Frontal cortex (tissue), 4 donors: Measurements from ENCODE around the gene CIZ1. TPM values are rescaled to one million over a fixed set of nuclear protein-coding genes. Genes with fewer than 3 reads are reported as not detected.
"Not testable (repeated sequence)": the region's sequence is repeated elsewhere in the genome, so short reads cannot be mapped to it uniquely, and the experiment has no call there.

ENCODE experiments used
- DNase-seq, 2 donors: peaks; one replicate each; pipeline ENCODE4 v3.0.0; 2012; ENCODE audit warnings: low spot score in 2 of 2
- FAIRE-seq: peaks from 2 replicates; lab custom pipeline; 2012; peaks lifted over from hg19 to GRCh38; lab: Jason Lieb, UNC
- total RNA-seq: library from RNA; depleted of rRNA; stranded (reverse); fragments of >200 nt; gene quantifications from one replicate; pipeline ENCODE4 v1.2.3, GENCODE V29; 2014
- donor health status: control.
- donor health status: control.
- donor health status: control.

Gene CIZ1, protein sequence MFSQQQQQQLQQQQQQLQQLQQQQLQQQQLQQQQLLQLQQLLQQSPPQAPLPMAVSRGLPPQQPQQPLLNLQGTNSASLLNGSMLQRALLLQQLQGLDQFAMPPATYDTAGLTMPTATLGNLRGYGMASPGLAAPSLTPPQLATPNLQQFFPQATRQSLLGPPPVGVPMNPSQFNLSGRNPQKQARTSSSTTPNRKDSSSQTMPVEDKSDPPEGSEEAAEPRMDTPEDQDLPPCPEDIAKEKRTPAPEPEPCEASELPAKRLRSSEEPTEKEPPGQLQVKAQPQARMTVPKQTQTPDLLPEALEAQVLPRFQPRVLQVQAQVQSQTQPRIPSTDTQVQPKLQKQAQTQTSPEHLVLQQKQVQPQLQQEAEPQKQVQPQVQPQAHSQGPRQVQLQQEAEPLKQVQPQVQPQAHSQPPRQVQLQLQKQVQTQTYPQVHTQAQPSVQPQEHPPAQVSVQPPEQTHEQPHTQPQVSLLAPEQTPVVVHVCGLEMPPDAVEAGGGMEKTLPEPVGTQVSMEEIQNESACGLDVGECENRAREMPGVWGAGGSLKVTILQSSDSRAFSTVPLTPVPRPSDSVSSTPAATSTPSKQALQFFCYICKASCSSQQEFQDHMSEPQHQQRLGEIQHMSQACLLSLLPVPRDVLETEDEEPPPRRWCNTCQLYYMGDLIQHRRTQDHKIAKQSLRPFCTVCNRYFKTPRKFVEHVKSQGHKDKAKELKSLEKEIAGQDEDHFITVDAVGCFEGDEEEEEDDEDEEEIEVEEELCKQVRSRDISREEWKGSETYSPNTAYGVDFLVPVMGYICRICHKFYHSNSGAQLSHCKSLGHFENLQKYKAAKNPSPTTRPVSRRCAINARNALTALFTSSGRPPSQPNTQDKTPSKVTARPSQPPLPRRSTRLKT
- 15.9 TPM for total RNA-seq

DNA sequence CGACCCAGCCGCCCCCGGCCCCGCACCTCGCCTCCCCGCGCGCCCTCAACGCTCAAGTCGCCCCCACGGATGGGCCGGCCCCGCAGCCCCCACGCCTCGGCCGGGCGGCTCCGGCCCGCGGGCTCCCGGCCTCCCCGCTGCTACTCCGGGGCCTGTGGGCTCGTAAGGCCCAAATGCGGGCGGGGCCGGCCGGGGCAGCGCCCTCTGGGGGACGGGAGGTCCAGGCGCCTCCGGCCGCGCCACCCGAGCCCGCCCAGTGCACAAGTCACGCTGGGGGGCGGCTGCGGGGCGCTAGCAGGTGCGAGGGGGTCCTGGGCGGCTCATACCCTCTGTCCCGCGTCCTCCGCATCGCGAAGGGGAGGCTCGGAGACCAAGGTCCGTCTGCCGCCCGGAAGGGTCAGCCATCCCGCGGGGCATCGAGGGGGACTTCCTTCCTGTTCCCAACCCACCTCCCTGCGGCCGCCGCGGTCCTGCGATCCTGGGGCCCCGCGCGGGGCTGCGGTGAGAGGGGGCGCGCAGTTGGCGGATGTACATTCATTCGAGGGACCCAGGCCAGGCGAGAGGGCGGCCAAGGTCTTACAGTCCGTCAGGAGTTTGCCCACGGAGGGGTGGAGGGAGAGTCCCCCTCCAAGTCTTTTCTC lies at the start of gene CIZ1:
Gene CIZ1, minus strand, starts transcription at position 167 of the 641 bp plus-strand sequence. CDS start 715 bp downstream, outside the sequence.
- FAIRE-seq (no peak), DNase-seq (peak; percentile 89 to 93)

DNA sequence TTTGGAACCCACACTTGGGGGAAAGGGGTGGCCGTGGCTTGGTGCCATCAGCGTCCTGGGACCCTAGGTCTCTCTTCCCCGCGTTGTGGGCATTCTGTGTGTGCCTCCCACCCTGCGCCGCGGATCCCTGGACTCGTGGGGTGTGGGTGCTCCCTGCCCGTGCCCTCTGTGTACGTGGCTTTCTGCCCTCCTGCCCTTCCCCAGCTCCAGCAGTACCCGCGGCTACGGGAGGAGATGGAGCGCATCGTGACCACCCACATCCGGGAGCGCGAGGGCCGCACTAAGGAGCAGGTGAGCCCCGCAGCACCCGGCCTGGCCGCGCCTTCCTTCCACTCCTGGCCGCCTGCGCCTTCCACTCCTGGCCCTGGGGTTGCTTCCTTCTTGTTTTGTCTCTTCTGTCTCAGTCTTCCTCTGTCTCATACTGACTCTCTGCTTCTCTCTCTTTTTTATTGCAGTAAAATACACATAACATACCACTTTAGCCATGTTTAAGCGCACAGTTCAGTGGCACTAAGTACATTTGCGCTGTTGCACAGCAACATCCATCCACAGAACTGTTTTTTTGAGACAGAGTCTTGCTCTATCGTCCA lies 42.5 kb upstream of the CIZ1 start:
- FAIRE-seq (no peak), DNase-seq (no peak)

DNA sequence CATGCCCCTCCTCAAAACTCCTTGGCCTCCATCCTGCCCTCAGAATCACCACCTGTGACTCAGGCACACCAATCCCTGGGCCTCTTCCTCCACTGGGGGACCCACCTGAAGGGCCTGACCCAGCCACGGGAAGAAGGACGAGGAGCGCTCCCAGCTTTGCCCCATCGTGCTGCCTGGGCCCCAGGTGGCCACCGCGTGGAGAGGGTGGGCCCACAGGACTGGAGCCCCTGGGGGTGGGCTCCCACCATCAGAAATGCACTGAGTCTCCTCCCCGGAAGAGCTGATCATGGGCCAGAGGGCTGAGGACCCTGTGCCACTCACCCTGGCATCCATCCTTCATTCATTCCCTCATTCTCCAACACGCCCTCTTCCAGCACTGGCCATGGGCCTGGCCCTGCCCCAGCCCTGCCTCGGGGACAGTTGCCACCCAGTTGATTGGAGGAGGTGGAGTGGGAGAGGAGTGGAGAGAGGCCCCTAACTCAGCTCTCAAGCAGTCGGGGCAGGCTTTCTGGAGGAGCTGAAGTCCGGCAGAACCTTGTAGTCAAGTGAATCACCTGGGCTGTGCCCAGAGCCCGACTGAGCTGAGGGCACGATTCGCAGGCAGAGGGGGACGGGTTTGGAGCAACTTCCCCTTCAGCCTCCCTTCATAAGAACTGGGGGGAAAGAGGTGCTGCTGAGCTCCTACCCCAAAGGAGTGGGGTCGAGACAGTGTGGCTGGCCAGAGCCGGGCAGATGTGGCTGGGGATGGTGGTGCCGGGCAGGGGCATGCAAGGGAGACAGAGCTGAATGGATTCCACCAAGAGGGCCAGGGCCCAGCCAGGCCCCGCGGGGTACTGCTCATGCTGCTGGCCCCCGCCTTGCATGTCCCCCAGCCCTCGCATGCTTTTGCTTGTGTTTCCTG lies 41.4 kb upstream of the CIZ1 start:
- DNase-seq = no peak
- FAIRE-seq = no peak

DNA sequence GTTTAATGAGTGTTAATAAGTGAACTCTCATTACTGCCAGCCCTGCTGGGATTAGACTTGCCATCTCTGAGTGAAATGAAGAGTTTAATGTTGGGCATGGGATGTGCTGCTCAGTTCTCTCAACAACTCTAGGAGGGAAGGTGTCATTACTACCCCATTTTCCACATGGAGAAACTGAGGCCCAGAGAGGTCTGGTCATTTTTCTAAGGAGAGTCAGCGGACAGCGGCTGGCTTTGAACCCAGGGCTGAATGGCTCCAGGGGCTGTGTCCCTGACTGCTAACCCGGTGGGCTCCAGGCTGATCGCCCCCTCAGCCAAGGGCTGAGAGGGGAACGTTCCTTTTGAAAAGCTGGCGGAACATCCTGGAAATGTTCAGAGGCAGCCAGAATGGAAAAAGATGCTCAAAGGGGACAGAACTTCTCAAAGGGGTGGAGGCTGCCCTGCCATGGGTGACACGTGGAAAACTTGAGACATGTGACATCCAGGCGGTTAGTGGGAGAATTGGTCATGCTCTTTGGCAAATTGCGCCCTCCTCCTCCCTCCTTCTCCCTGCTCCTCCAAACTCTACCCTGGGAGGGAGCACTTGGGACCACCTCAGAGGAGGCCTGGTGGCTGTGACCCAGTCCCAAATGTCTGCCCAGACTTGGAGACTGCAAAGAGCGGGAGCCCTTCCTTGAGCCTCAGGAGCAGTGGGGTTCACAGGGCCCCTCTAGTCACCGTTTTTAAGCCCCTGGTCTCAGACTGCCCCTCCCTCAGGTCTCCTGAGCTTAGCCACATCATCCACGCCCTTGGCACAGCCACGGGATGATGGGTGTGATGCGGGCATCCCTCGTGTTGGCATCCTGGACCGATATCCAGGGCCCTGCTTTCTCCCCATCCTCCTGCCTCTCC lies 40.5 kb upstream of the CIZ1 start:
- DNase-seq = no peak
- FAIRE-seq = no peak

DNA sequence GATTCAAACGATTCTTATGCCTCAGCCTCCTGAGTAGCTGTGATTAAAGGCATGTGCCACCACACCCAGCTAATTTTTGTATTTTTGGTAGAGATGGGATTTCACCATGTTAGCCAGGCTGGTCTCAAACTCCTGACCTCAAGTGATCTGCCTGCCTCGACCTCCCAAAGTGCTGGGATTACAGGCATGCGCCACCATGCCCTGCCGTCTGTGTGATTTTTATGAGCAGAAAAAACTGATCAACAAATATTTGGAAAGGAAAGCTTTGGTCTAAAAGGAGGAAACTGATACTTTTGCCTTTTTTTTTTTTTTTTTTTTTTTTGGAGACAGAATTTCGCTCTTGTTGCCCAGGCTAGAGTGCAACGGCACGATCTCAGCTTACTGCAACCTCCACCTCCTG lies 39.5 kb upstream of the CIZ1 start:
- FAIRE-seq, DNase-seq: not testable (repeated sequence)

DNA sequence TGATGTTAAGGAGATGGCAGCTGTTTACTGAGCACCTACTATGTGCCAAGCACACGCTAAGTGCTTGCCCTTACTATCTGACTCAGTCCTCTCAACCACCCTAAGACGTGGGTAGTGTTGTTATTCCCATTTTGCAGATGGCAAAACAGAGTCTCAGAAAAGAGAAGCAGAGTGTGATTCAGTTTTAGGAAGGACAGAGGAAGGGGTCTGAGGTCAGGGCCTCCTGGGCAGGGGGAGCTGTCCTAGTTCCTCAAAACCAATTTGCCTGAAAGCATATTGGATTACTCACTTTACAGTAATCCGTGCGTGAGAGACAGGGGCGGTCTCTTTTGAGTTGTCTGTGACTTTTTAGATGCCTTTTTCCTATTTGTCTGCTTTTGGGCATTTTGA lies 35.0 kb upstream of the CIZ1 start:
- no peak for FAIRE-seq
- no peak for DNase-seq

DNA sequence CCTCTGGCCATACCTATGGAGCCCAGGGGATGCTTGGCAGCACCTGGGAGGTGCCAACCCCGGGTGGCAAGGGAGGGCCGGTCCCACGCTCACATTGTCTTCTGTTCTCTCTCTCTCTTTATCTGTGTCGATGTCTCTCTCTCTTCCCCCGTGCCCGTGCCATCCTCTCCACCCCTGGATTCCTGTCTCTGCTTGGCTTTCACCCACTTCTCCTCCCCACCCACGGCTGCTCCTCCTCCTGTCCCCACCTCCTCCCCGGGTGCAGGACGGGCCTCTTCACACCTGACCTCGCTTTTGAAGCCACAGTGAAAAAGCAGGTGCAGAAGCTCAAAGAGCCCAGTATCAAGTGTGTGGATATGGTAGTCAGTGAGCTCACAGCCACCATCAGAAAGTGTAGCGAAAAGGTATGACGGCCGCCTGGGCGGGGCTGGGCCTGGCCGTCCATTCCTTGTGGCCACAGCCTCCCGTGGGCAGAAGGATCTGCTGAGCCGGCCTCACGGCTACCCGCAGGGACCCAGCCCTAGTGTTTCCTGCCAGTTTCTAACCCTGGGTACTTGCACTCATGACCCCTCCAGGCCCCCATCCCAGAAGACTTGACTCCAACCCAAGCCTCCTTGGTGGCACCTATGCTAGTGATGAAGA lies 34.5 kb upstream of the CIZ1 start:
- no peak for FAIRE-seq
- DNase-seq = no peak

DNA sequence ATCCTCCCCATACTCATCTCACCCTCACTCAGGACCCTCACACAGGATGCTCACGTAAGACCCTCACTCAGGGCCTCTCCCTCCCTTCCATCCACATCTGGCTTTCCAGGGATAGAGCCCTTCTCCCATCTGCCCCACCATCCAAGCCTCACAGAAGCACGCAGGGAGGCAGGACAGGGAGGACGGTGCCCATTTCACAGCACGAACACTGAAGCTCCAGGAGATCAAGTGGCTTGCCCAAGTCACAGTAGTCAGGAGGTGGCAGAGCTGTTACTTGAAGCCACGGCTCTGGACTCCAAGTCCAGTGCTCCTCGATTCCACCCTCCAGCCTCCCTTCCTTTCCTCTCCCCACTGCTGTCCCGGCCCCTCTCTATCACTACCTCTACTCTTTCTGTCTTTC lies 33.5 kb upstream of the CIZ1 start:
- DNase-seq (no peak), FAIRE-seq (no peak)

DNA sequence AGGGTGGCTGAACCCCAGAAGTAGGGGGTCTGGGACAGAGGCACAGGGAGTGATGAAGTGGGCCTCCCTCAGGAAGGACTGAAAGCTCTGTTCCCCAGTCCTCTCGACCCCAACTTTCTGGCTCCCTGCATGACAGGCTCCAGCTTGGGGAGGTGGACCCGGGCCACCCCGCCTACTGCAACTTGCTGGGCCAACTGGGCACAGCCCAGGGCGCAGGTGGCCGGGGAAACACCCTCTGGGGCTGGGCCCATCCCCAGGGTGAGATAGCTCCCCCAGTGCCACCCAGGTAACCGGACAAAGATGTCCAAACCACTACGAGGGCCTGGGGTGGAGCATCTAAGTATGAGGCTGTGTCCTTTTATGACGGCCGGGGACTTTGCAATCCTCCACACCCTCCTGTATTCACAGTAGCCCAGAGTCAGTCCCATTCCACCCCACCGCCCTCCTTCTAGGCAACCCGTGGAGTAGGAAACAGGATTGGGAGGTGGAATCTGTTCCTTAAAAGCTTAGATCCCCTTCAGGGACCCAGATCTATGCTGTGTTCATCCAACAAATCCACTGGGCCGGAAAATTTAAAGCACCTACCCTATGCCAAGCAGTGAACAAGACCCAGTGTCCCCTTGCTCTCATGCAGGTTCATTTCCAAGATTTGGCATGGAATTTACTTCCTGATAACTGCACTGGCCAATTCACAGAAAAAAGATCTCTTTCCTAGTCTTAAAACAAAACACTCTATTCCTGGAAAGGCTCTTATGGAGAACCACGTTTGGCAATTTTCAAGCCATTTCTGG lies 31.7 kb upstream of the CIZ1 start:
- DNase-seq = no peak
- no peak for FAIRE-seq

DNA sequence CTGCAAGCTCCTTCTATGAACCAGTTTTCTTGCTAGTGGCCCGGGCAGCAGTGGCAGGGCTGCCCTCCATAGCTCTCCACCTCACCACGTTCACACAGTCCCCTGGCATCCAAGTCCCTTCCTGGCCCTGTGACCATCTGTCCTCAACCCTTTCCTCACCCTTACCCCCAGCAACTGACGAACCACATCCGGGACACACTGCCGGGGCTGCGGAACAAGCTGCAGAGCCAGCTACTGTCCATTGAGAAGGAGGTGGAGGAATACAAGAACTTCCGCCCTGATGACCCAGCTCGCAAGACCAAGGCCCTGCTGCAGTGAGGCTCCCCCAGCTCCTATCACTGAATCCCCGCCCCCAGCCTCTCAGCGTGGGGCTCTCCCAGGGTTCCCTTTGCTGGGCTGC lies 30.7 kb upstream of the CIZ1 start:
- DNase-seq (no peak), FAIRE-seq (no peak)

DNA sequence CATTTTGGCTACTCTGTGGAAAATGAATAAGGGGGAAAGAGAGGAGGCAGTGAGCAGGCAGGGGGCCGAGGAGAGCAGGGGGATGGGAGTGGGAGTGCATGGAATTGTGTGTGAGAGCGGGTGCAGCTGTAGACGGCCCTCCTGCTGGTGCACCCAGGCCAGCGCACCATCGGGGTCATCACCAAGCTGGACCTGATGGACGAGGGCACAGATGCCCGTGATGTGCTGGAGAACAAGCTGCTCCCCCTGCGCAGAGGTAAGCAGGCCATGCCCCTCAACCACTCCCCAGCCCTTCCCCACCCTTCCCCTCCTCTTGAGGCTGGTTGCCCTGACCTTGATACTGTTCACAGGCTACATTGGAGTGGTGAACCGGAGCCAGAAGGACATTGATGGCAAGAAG lies 28.5 kb upstream of the CIZ1 start:
- no peak for DNase-seq
- FAIRE-seq = no peak

DNA sequence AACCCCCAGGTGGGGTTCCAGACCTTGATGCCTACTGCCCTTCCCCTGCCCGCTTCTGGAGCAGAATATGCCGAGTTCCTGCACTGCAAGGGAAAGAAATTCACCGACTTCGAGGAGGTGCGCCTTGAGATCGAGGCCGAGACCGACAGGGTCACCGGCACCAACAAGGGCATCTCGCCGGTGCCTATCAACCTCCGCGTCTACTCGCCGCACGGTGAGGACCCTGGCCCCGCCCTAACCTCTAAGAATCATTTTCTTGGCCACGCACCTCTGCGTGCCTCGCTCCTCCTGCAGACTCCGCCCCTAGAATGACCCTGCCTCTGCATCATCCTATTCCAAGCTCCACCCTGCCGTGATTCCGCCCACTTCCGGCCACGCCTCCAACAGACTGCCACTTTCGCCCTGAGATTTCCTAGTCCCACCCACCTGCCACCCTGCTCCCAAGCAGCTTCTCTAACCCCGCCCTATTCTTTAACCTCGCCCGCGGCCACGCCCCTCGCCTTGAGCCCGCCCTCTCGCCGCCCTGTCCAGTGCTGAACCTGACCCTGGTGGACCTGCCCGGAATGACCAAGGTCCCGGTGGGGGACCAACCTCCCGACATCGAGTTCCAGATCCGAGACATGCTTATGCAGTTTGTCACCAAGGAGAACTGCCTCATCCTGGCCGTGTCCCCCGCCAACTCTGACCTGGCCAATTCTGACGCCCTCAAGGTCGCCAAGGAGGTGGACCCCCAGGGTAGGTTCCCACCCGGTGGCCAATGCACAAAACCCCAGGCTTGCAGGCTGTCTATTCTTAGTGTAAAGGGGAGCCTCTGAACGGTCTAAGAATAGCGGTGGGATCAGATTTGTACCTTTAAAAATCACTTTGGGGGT lies 27.4 kb upstream of the CIZ1 start:
- no peak for FAIRE-seq
- peak; percentile 78 to 93 for DNase-seq

DNA sequence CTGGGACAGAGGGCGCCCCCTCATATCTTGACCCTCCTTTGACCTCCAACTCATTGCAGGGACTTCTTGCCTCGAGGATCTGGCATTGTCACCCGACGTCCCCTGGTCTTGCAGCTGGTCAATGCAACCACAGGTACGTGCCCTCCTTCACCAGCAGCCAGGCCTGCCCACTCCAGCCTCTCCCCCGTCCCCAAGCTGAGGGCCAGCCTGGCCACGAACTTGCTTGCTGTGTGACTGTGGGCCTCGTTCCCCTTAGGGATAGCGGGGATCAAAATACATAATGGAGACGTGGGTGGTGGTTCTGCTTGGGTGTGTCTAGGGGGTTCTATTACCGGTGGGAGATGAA lies 26.8 kb upstream of the CIZ1 start:
- FAIRE-seq (no peak), DNase-seq (no peak)

DNA sequence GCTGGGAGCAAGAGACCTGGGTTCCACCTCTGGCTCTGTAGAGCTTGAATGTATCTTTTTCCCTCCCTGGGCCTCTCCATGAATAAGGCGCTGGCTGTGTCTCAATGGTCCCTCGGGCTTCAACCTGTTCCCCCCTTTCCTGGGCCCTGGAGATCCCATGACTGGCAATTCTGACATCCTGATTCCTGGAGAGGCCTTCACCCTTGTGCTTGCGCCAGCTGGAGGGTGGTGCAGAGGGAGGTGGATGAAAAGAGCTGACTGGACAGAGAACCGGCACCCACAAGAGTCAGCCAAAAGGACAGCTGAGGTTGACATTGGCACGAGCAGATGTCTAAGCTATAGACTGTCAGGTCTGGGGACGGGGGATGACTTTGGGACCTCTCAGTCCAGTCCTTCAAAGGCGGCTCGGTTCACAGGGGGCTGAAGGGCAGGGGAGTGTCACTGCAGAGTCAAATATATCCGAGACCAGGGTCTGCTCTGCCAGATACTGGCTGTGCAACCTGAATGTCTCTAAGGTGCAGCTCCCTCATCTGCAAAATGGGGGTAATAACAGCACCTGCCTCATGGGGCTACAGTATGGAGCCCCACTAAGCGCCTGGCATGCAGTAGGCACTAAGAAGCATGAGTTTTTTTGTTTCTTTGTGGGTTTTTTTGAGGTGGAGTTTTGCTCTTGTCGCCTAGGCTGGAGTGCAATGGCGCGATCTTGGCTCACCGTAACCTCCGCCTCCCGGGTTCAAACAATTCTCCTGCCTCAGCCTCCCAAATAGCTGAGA lies 25.6 kb upstream of the CIZ1 start:
- no peak for FAIRE-seq
- DNase-seq = no peak
